NCI-H2081 treated with DMSO at 0.1 percent for 48 hours (cell line): Measurements from ENCODE around the gene GSTK1.

Experiments
- DNase-seq: peaks from one replicate; lab custom pipeline; 2025; lab: John Stamatoyannopoulos, UW

GSTK1 gene

DNA sequence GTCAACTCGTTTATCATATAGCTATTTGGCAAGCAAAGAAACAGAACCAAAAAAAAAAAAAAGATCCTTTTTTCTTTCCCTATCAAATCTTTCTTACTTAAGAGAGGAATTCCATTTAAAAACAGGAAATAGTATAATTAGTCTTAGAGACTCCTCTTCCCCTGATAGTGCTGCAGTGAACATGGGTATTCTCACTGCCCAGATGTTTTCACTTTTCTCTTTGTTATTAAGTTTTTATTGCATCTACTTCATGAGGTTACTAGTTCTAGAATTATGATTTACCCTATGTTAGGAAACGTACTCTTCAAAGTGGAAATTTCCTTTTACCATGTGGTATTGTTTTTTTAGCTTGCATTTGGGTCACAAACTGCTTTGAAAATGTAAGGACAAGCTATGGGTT, 33.4 kb downstream of the GSTK1 start:
- no peak for DNase-seq

DNA sequence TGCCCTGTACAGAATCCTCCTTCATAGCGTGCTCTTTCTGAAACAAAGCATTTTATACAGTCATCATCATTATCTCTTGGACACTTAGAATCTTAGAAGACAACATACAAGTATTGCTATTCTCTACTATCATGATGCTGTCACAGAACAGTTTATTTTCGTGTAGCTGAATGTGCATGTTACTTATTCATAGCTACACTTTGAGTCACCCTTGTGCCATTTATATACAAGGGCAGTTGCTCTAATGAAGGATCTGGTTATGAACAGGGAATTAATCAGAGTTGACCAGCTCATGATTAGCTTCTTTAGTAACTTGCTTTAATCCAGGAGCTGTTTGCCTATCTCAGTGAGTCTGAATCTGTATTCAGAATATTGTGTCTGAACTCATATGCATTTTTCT, 36.1 kb downstream of the GSTK1 start:
- DNase-seq, result no peak

DNA sequence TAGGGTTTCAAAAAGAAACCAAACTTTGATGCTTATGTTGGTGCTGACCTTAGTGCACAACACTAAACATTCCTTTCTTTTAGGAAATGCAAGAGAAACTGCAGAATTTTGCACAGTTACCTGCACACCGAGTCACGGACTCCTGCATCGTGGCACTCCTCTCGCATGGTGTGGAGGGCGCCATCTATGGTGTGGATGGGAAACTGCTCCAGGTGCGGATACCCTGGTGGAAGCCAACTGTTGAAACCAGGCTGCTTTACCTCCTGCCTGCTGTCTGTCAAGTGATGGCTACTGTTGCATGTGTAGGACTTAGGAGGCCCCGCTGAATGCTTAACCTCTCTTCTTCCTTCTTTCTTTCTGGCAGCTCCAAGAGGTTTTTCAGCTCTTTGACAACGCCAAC, 36.6 kb downstream of the GSTK1 start:
- no peak for DNase-seq

DNA sequence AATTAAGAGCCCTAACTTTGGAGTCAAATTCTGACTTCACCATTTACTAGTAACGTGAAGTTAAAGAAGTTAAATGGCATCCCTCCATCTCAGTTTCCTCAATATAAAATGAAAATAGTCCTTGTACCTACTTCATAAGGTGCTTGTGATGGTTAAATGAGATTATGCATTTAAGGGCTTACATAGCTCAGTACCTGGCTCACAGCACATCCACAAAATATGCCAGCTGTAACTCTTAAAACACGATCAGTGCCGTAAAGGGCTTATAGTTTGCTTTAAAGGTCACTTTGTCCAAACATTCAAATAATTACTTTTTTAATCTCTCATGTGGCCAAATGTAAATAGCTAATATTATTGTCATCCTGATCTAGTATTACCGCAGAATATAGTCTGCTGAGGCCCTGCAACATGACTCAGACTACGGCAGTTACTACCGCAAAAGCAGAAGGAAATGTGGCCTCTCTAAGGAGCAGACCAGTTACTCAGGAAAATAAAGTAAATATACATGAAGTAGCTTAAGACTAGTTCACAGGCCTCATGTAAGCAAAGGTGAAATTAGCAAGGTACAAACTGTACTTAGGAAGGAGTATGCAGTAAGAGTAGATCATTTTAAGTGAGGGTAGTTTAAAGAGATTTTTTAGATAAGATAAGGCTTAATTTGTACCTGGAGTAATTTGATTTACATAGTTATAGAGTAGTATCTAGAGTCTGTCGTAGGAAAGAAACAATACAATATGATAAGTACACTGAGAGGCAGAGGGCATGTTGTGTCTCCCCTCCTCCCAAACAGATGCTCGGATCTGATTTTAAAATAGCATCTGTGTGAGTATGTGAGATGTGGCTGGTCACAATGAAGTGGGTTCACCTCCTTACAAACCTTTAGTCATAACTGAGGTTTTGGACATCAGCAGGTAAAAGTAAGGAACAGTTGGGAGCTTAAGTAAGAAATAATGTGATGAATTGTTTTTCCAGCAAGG, 38.0 kb downstream of the GSTK1 start:
- no peak for DNase-seq

DNA sequence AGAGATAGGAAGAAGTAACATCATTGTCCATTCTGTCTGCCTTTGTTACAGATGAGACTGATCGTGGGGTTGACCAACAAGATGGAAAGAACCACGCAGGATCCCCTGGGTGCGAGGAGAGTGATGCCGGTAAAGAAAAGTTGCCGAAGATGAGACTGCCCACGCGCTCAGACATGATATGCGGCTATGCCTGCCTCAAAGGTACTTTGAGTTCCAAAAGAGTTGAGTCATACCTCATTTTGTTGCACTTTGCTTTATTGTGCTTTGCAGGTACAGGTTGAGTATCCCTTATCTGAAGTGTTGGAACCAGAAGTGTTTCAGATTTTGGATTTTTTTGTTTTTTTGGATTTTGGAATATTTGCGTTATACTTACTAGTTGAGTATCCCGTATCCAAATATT, 40.5 kb downstream of the GSTK1 start:
- no peak for DNase-seq

DNA sequence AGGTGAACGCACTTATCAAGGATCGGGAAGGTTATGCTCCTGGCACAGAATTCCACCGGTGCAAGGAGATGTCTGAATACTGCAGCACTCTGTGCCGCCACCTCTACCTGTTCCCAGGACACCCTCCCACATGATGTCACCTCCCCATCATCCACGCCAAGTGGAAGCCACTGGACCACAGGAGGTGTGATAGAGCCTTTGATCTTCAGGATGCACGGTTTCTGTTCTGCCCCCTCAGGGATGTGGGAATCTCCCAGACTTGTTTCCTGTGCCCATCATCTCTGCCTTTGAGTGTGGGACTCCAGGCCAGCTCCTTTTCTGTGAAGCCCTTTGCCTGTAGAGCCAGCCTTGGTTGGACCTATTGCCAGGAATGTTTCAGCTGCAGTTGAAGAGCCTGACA, 41.7 kb downstream of the GSTK1 start:
- DNase-seq, result no peak

DNA sequence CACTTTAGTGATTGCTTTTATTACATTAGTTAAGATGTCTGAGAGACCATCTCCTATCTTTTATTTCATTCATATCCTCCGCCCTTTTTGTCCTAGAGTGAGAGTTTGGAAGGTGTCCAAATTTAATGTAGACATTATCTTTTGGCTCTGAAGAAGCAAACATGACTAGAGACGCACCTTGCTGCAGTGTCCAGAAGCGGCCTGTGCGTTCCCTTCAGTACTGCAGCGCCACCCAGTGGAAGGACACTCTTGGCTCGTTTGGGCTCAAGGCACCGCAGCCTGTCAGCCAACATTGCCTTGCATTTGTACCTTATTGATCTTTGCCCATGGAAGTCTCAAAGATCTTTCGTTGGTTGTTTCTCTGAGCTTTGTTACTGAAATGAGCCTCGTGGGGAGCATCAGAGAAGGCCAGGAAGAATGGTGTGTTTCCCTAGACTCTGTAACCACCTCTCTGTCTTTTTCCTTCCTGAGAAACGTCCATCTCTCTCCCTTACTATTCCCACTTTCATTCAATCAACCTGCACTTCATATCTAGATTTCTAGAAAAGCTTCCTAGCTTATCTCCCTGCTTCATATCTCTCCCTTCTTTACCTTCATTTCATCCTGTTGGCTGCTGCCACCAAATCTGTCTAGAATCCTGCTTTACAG, 42.3 kb downstream of the GSTK1 start:
- no peak for DNase-seq

DNA sequence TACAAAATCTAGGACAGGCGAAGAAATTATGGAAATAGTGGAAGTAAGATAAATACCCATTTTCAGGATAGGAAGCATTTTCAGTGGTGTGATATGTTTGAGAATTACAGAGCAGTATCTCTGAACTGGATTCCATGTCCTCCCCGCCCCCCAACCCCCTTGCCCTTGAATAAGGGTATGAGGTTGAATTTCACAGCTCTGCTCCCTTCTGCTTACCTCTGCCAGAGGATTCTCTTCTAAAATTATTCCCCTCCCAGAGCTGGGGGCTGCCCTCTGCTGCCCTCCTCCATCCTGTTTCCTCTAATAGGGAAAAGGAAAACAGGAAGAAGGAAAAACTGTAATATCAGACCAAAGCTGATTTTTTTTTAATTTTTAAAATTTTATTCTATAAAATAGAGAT, 45.4 kb downstream of the GSTK1 start:
- no peak for DNase-seq

DNA sequence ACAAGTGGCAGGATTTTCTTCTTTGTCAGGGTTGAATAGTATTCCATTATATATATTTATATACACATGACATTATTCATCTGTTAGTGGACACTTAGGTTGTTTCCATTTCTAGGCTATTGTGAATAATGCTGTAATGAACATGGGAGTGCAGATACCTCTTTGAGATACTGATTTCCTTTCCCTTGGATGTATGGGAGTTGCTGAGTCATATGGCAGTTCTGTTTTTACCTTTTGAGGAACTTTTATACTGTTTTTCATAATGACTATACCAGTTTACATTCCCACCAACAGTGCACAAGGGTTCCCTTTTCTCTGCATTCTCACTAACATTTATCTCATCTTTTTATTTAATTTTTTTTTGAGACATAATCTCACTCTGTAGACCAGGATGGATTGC, 50.9 kb downstream of the GSTK1 start:
- DNase-seq, result no peak

DNA sequence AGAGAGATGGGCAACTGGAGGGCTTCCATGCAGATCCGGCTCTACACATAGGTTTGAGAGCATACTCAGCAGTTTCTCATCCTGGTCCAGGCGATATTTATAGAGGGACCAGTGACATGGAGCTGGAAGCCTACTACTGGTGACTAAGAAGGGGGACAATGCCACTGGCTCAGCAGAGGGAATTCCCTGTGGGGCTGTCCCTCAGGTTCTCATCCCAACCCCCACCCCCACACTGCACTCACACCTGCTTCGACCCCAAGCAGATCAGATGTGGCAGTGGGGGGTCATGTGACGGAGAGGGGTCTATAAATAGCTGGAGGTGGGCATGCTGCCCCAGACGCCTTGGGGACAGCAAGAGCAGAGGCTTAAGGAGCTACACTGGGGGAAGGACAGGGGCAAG, 52.5 kb downstream of the GSTK1 start, which contains the start of gene CLCN1:
Gene CLCN1, plus strand, starts transcription at position 336 of the 400 bp plus-strand sequence. CDS start 102 bp downstream, outside the sequence.
- no peak for DNase-seq

DNA sequence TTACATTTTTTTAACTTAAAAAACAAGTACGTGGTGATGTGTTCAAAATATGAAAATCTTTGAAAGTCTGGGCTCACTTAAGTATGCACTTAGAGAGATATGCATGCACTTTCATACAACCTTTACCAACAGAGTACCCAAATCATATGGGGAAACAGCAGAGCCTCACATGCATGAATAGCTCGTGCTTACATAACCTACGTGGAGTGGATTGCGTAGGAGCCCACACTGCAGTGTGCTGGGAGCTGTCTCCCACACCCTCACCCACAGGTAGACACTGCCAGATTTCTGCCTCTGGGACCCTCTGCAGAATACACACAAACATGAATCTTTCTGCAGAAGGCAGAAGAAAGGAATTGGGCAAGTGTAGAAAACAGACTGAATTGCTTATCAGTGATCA, 53.3 kb downstream of the GSTK1 start:
- DNase-seq, result no peak

DNA sequence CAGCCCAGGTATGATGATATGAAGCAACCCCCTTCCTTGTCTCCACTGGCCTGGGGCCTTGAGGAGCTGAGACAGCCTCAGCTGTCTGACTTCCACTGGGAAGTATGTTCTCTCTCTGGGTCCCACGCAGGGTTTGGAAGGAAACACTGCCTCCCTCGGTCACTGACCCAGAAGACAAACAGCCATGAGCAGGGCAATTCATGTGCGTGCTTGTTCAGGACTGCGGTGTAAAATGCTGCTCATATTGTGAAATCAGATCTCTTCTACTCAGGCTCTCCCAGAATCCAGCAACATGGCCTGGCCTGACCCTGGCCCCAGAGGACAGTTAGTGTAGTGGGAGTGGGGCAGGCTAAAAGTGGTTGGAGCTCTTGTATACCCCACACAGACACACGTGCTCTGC, 55.4 kb downstream of the GSTK1 start:
- no peak for DNase-seq
